ENCODE measurements around the gene FRMPD2.

FRMPD2 gene, protein sequence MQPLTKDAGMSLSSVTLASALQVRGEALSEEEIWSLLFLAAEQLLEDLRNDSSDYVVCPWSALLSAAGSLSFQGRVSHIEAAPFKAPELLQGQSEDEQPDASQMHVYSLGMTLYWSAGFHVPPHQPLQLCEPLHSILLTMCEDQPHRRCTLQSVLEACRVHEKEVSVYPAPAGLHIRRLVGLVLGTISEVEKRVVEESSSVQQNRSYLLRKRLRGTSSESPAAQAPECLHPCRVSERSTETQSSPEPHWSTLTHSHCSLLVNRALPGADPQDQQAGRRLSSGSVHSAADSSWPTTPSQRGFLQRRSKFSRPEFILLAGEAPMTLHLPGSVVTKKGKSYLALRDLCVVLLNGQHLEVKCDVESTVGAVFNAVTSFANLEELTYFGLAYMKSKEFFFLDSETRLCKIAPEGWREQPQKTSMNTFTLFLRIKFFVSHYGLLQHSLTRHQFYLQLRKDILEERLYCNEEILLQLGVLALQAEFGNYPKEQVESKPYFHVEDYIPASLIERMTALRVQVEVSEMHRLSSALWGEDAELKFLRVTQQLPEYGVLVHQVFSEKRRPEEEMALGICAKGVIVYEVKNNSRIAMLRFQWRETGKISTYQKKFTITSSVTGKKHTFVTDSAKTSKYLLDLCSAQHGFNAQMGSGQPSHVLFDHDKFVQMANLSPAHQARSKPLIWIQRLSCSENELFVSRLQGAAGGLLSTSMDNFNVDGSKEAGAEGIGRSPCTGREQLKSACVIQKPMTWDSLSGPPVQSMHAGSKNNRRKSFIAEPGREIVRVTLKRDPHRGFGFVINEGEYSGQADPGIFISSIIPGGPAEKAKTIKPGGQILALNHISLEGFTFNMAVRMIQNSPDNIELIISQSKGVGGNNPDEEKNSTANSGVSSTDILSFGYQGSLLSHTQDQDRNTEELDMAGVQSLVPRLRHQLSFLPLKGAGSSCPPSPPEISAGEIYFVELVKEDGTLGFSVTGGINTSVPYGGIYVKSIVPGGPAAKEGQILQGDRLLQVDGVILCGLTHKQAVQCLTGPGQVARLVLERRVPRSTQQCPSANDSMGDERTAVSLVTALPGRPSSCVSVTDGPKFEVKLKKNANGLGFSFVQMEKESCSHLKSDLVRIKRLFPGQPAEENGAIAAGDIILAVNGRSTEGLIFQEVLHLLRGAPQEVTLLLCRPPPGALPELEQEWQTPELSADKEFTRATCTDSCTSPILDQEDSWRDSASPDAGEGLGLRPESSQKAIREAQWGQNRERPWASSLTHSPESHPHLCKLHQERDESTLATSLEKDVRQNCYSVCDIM (N-terminal part only)

GRCh38 chr10:48274636-48275035, at the start of gene FRMPD2:
TSS of gene FRMPD2 (minus strand) at chr10:48274696. CDS start at chr10:48274567, 129 bp downstream.
- no peak for DNase-seq

GRCh38 chr10:48322017-48322416, 47.5 kb upstream of the FRMPD2 start:
- no peak for DNase-seq

- DNase-seq: no peak
Measured at GRCh38 chr10:48317321-48317990, 43.0 kb upstream of the FRMPD2 start.

DNA sequence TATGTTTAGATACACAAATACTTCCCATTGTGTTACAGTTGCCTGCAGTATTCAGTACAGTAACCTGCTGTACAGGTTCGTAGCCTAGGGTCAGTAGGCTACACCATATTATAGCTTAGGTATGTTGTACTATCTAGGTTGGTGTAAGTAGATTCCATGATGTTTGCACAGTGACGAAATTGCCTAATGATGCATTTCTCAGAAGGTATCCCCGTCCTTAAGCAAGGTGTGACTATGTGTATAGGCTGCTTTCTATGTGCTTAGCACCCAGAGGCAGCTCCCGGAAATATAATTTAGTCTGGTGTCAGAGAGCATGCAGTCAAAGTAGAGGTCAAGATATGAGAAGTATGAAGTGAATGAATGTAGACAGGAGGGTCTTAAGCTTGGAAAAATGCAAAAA, 41.7 kb upstream of the FRMPD2 start:
- no peak for DNase-seq

DNA sequence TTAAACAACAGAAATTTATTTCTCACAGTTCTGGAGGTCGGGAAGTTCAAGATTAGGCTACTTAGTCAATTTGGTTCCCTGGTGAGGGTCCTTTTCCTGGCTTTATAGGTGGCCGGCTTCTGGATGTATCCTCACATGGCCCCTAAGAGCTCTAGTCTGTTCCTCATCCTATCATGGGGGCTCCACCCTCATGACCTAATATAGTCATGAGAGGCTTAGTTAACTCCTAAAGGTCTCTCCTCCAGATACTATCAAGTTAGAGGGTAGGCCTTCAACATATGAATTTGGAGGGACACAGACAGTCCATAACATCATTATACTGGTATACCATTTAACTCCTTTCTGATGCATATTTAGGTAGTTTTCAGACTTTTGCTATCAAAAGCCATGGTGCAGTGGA, 39.6 kb upstream of the FRMPD2 start:
- DNase-seq: no peak

- no peak for DNase-seq
Measured at GRCh38 chr10:48309711-48310226, 35.3 kb upstream of the FRMPD2 start.

DNA sequence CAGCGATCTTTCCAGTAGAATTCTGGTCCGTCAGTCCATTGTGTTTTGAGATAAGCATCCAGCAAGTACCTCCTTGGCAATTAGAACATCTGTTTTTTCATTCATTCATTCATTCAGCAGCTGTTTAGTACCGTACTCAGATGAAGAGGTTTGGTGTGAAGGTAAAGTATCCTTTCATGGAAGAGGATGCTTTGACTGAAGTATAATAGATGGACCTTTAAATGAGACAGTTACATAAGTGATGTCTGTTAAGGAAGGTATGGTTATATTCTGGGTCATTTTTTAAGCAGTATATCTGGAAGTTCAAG, 33.2 kb upstream of the FRMPD2 start:
- no peak for DNase-seq

GRCh38 chr10:48306870-48307710, 32.6 kb upstream of the FRMPD2 start:
- DNase-seq: peak; percentile 70

DNA sequence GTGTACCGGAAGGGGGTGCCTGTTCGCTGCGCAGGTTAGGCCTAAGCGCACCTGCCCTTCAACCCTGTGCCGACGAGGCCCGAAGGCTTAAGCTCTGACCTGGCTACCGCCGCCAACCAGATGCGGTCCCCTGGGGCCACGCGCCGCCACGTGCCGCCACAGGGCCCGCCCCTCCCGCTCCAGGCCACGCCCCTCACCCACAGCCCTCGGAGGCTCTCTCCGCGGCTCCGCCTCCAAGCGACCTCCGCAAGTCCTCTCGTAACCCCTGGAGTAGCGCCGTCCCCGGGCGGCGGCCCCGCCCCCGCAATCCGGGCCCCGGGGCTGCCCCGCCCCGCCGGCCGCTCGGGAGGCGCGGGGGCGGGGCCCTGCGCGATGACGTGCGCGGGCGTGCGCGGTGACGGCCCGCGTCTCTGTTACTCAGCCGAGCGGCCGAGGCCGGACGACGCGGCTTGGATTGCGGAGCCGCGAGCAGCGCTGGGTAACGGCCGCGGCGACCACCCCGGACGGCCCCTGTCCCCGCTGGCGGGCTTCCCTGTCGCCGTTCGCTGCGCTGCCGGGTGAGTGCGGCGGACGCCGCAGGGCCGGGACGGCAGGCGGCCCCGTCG, 31.9 kb upstream of the FRMPD2 start, which contains the start of gene MAPK8:
Gene MAPK8 (plus strand): TSS at position 413 of the 605 bp plus-strand sequence. CDS start 94,984 bp downstream, outside the sequence.
- DNase-seq: peak; percentile 95

GRCh38 chr10:48305905-48306264, 31.4 kb upstream of the FRMPD2 start:
- no peak for DNase-seq

DNA sequence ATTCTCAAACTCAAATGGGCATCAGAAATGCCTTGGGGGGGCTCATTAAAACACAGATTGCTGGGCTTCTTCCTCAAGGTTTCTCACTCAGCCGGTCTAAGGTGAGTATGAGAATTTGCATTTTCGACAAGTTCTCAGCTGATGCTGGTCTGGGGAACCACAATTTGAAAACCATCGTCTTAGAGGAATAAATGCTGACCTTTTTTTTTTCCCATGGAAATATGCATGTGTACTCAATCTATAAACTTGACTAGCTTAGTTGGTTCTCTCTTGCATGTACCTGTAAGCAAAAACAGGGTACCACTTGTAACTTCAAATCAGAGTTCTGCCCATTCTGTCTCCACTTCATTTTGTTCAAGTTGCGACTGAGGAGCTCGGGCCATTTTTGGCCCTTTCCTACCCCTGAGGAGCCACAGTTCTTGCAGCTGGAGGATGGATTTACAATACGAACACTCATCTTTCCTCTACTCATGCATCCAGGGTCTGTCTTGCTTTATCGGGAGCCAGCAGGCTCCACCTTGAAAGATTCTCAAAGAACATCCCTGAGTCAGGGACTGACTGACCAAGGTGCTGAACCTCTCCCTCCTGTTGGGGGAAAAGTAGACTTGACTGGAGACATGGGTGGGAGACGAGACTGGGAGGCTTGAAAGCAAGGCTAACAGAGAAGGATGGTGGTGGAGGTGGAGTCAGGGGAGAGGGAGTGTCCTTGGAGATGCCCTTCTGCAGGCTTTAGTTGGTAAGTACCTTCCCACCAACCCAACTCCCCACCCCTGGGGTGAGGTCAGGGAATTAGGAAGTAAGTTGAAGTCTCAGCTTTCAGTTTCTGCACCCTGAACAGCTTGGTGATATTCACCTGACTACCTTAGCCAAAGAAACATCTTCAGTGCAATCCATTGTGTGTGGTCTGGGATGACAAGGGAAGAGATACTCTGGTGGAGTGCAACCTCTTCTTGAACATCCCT, 28.3 kb upstream of the FRMPD2 start:
- DNase-seq: no peak

GRCh38 chr10:48300556-48300955, 26.1 kb upstream of the FRMPD2 start:
- no peak for DNase-seq

- no peak for DNase-seq
Measured at GRCh38 chr10:48299692-48300091, 25.2 kb upstream of the FRMPD2 start.

- DNase-seq: no peak
Measured at GRCh38 chr10:48299066-48299465, 24.6 kb upstream of the FRMPD2 start.

- DNase-seq: no peak
Measured at GRCh38 chr10:48296576-48297098, 22.1 kb upstream of the FRMPD2 start.

- DNase-seq: no peak
Measured at GRCh38 chr10:48294431-48294830, 19.9 kb upstream of the FRMPD2 start.

GRCh38 chr10:48292616-48293015, 18.1 kb upstream of the FRMPD2 start:
- no peak for DNase-seq

DNA sequence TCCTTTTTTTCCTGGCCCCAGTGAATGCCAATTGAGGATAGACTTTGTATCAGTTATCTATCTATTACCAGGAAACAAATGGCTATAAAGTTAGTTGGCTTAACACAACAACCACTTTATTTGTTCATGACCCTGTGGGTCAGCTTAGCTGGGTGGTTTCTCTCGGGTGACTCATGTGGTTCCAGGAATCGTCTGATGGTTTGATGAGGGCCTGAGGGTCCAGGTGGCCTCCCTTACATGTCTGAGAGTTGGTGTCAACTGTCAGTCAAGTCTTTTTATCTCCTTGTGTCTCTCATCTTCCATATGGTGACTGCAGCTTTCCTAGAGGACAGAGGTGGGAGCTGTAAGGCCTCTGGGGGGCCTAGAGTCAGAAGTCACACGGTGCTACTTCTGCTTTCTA, 16.7 kb upstream of the FRMPD2 start:
- DNase-seq: no peak

DNA sequence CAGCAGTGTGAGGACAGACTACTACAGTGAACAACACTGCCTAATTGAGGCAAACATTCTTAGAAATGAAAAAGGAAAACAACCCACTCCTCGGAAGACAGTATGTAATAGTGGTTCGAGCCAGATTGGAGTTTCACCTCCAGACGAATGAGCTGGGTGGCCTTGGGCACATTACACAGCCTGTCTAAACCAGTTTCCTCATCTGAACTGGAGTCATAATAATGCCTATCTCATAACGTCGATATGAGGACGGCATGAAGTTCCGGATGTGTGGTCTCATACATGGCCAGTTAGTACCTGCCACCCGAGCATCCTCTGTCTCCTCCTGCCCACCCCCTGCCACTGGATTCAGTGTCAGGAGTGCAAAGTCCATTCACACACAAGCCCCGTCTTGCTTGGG, 15.8 kb upstream of the FRMPD2 start:
- no peak for DNase-seq
